Sigmoid colon (tissue), 4 donors: ENCODE measurements around the gene COL15A1.

Experiments used
- CTCF ChIP-seq, 4 experiments: fragments of 450-650 bp in 3 of 4; fragments of 200-600 bp in 1 of 4; IDR thresholded peaks; one replicate each; pipeline ENCODE4 v1.5.1; 2016 to 2019; ENCODE audit warnings: antibody characterized with exemption in 4 of 4, mild to moderate bottlenecking in 3 of 4, moderate library complexity in 2 of 4
- POLR2AphosphoS5 ChIP-seq, 4 donors: sonication (generic); formaldehyde crosslinking; IDR thresholded peaks; one replicate each; pipeline ENCODE4 v1.6.1; 2017; ENCODE audit warnings: antibody characterized with exemption in 4 of 4

GRCh38 chr9:99085949-99086948 is 142.5 kb downstream of the COL15A1 start:
- TF ChIP-seq CTCF (IDR thresholded peaks at IDR 0.05) (no peak), POLR2AphosphoS5 (IDR thresholded peaks at IDR 0.05) (no peak)
